ENCODE data around the gene CFAP52.

DNA sequence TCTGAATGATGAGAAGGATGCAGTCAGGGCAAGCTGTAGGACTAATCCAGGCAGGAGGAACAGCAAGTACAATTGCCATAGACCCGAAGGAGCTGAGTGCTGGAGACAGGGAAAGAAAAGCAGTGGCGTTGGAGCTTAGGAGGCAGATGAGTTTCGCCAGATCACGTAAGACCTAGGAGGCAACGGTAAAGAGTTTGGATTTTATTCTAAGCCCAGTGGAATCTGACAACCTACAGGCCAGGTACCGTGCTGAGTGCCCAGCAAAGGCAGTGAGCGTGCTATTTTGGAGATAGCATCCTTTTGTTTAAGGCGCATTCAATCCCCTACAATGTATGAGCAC, 70.1 kb downstream of the CFAP52 start:
- no peak for TF ChIP-seq POLR2AphosphoS5 (IDR thresholded peaks at IDR 0.05; ENCODE audit: insufficient read depth, low read depth, low read length)
- TF ChIP-seq, protein P1, sequence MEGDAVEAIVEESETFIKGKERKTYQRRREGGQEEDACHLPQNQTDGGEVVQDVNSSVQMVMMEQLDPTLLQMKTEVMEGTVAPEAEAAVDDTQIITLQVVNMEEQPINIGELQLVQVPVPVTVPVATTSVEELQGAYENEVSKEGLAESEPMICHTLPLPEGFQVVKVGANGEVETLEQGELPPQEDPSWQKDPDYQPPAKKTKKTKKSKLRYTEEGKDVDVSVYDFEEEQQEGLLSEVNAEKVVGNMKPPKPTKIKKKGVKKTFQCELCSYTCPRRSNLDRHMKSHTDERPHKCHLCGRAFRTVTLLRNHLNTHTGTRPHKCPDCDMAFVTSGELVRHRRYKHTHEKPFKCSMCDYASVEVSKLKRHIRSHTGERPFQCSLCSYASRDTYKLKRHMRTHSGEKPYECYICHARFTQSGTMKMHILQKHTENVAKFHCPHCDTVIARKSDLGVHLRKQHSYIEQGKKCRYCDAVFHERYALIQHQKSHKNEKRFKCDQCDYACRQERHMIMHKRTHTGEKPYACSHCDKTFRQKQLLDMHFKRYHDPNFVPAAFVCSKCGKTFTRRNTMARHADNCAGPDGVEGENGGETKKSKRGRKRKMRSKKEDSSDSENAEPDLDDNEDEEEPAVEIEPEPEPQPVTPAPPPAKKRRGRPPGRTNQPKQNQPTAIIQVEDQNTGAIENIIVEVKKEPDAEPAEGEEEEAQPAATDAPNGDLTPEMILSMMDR (IDR thresholded peaks at IDR 0.05; ENCODE audit: extremely low read depth in 1 of 2, insufficient read depth in 1 of 2, low read depth in 1 of 2, low read length in 2 of 2) = no peak

All from endothelial cell of umbilical vein (primary cell).